A549 treated with CpdA at 1 μM for 4 hours (cell line): ENCODE measurements around the gene ZNF429. TPM values are rescaled to one million over a fixed set of nuclear protein-coding genes. Genes with fewer than 3 reads are reported as not detected.

Experiments used
- total RNA-seq: library from RNA; stranded (reverse); fragments of 200-300 nt; extraction: Qiagen RNA extraction; gene quantifications from 5 replicates; pipeline ENCODE4 v1.2.3, GENCODE V29; 2022; ENCODE audit warnings: low read depth

ZNF429 gene
- total RNA-seq: not detected in 5 replicates

DNA sequence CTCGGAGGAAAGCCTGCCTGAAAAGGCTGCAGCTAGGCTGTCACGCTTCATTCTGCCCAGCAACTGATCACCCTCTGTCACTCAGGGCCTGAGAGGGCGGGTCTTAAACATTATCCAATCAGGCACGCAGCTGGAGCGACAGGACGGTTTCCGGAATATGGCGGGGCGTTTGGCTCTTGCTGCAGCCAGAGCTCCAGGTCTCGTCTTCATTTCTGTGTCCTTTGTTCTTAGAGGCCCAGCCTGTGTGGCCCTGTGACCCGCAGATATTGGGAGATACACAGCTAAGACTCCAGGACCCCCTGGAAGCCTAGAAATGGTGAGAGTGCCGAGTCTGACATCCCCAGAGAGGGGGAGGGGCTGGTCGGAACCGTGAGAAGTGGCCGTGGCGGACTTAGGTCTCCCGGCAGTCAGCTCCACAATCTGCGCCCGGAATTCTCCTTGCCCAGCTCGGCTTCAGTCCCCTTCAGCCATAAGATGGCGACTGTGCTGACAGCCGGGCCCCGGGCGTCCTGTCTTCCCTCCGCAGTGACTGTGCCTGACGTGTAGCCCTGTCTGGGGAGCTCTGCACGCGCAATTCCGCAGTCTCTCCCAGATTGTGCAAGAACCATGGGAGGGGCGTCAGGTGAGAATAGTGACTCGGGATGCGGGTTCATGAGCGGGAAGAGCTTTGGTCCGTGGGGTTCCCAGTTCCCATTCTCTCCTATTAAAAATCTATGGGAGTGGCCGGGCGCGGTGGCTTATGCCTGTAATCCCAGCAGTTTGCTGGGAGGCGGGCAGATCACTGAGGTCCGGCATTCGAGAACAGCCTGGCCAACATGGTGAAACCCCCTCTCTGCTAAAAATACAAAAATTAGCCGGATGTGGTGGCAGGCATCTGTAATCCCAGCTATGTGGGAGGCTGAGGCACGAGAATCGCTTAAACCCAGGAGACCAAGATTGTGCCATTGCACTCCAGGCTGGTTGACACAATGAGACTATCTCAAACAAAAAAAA is at the start of gene ZNF429:
Gene ZNF429, plus strand, starts transcription at position 144 of the 993 bp plus-strand sequence. Its CDS starts 170 bp downstream, at position 314.

Other genes starting within 250 kb of the ZNF429 start
- 0.84 to 1.4 TPM (median 1.1 TPM) in 5 replicates for gene ZNF708, start 176.2 kb upstream of the ZNF429 start, total RNA-seq
- gene ZNF738, start 146.6 kb upstream of the ZNF429 start, total RNA-seq: 0.62 to 1.4 TPM (median 0.72 TPM) in 5 replicates
- 0.08 to 0.33 TPM (median 0.12 TPM) in 4 of 5 replicates, not detected in the other for gene ZNF493, start 108.5 kb upstream of the ZNF429 start, total RNA-seq